Right renal cortex interstitium (tissue), 3 donors: ENCODE measurements around the gene PTGER2. TPM values are rescaled to one million over a fixed set of nuclear protein-coding genes. Genes with fewer than 3 reads are reported as not detected.

Experiments
- DNase-seq, 3 donors: peaks; one replicate each; pipeline ENCODE4 v3.0.0-alpha.2; 2013; ENCODE audit warnings: low read depth in 3 of 3, low spot score in 2 of 3
- polyA plus RNA-seq, 3 donors: library from polyadenylated mRNA; unstranded; fragments of 120-200 nt; gene quantifications; one replicate each; pipeline ENCODE4 v1.2.1, GENCODE V29; 2013; ENCODE audit not compliant: insufficient read length in 3 of 3

PTGER2 gene, protein sequence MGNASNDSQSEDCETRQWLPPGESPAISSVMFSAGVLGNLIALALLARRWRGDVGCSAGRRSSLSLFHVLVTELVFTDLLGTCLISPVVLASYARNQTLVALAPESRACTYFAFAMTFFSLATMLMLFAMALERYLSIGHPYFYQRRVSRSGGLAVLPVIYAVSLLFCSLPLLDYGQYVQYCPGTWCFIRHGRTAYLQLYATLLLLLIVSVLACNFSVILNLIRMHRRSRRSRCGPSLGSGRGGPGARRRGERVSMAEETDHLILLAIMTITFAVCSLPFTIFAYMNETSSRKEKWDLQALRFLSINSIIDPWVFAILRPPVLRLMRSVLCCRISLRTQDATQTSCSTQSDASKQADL
- 1 to 10 TPM; 5.4 to 6.8 (median 6.8) TPM for polyA plus RNA-seq

DNA sequence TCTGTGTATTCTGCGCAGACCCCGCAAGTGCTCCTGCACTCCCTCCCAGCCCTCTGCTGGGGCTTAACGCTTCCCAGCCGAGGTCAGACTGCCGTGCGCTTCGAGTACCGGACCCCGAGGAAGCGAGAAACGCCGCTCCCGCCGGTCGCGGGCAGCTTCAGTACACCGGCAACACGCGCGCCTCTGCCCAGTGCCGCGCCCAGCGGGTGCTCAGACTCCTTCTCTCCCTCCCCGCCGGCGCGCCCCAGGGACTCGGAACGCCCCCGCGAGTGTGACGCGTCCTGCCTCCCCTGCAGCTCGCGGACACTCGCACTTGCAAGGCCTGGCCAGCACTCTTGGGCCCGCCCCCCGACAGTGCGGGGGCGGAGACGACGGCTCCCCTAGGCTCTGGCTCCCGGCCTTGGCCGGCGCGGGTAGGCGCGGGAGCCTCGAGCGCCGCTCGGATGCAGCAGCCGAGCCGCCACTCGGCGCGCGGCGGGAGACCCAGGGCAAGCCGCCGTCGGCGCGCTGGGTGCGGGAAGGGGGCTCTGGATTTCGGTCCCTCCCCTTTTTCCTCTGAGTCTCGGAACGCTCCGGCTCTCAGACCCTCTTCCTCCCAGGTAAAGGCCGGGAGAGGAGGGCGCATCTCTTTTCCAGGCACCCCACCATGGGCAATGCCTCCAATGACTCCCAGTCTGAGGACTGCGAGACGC is at the start of gene PTGER2:
Gene PTGER2 (plus strand): TSS at position 410 of the 692 bp plus-strand sequence. CDS start 237 bp downstream, at position 647.
- peak in 2 of 3 donors; percentile 72 to 74 for DNase-seq

DNA sequence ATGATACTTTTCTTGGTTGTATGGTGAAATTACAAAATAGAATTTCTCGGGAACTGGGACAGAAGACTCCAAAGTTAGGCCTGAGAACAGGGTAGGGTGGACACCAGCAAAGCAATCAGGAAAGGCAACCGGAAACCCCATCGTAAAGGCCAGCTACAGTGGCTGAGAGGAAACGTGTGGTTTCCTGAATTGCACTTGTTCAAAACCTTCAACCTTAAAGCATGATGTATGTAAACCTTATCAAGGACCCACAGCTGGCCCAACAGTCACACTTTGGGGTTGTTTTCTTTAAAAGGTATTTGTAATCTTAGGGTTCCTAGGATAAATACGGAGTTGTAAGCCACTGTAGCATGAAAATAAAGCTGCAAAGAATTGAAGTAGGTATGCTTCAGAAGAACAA is 48.9 kb upstream of the PTGER2 start:
- no peak for DNase-seq

DNA sequence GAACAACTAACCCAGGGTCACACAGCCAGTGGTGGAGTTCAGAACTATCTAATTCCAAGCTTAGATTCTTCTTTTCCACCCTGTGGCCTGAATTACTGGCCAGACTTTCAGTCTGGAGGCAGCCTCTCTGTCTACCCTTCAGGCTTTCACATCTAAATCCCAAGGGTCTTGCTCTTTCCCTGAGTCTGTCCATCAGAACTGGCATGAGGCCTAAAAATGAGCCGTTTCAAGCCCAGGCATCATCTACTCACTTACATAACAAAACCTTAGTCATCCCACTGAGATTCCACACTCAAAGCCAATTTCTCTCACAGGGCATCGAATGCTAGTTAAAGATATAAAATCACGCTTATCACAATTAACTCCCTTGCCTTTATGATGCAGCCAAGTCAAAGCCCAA is 47.9 kb upstream of the PTGER2 start:
- DNase-seq: no peak

DNA sequence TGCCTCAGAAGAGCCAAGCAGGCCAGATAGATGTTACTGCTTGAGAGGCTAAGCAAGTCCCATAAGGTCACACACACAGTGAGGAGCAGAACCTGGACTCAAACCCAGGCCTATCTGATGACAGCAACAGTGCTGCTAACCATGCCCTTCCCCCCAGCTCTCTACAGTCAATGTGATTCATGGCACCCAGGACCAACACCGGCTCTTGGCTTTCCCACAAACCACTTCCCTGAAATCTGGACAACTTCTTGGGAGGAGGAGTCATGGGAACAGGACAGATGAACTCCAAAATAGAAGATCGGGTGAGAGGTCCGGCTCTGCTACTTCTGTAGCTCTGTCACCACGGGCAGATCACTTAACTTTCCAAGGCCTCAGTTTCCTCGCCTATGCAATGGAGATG is 47.3 kb upstream of the PTGER2 start:
- no peak for DNase-seq

DNA sequence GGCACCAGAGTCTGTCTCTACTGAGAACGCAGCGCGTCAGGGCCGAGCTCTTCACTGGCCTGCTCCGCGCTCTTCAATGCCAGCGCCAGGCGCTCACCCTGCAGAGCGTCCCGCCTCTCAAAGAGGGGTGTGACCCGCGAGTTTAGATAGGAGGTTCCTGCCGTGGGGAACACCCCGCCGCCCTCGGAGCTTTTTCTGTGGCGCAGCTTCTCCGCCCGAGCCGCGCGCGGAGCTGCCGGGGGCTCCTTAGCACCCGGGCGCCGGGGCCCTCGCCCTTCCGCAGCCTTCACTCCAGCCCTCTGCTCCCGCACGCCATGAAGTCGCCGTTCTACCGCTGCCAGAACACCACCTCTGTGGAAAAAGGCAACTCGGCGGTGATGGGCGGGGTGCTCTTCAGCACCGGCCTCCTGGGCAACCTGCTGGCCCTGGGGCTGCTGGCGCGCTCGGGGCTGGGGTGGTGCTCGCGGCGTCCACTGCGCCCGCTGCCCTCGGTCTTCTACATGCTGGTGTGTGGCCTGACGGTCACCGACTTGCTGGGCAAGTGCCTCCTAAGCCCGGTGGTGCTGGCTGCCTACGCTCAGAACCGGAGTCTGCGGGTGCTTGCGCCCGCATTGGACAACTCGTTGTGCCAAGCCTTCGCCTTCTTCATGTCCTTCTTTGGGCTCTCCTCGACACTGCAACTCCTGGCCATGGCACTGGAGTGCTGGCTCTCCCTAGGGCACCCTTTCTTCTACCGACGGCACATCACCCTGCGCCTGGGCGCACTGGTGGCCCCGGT is 46.4 kb upstream of the PTGER2 start, which contains the start of gene PTGDR:
Gene PTGDR (plus strand): TSS at position 198 of the 778 bp plus-strand sequence. CDS start 117 bp downstream, at position 315.
- DNase-seq: no peak

DNA sequence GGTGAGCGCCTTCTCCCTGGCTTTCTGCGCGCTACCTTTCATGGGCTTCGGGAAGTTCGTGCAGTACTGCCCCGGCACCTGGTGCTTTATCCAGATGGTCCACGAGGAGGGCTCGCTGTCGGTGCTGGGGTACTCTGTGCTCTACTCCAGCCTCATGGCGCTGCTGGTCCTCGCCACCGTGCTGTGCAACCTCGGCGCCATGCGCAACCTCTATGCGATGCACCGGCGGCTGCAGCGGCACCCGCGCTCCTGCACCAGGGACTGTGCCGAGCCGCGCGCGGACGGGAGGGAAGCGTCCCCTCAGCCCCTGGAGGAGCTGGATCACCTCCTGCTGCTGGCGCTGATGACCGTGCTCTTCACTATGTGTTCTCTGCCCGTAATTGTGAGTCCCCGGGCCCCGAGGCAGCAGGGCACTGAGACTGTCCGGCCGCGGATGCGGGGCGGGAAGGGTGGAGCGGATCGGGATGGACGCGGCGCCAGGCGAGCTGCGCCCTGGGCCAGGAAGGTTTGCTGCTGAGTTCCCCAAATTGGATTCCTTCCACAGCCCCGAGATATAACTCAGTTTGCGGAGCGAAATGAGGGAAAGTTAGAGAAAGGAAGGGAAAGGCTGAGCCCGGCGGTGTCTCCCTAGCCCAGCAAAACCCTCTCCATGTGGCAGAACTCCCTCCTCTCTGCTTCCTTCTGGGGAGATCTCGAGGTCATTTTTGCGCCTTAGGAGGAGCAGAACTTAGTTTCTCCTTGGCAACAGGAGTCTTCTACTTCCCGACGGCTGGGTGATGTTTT is 45.6 kb upstream of the PTGER2 start:
- DNase-seq: no peak

DNA sequence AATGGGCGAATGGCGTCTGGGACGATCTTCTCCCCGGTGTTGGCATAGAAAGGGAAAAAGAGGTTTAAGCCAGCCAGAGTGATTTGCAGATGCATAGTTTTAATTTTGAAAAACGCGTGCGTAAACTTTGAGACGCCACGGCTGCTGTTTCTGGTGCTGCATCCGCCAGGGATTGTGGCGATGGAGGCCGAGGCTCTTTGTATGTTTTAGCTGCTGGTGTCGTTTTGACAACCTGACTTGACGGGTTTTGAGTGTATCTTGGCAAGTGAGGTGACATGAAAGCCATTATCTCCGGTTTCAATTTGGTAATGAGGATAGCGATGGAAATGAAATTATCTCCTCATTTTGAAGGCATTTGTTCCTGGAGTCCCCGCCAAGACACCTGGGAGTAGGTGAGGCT is 45.0 kb upstream of the PTGER2 start:
- no peak for DNase-seq

DNA sequence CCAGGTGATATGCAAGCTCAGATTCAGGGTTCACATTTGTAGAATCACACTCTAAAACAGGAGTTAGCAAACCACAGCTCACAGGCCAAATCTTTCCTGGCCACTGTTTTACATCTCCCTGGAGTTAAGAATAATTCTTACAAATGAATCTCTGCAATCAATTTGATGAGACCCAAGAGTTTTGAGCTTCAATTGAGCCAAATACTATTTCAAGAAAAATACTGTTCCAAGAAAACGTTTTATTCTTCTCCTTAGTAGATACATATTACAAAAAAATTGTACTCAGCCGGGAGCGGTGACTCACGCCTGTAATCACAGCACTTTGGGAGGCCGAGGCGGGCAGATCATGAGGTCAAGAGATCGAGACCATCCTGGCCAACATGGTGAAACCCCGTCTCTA is 44.1 kb upstream of the PTGER2 start:
- no peak for DNase-seq

DNA sequence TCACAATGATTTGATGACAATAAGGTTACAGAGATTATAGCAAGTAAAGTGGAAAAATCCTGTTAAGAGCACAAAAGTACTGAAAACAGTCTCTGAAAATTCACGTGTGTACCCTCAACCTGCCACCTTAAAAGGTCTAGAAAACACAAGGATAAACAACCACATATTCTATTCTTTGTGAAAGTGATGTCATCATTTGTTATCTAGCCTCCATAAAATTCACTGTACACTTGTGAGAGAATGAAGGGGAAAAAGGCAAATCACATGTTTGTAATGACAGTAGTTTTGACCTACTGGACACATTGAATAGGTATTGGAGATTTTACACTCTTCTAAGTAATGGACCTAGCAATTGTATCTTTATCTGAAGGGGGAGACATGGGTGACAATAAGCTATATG is 42.6 kb upstream of the PTGER2 start:
- no peak for DNase-seq

DNA sequence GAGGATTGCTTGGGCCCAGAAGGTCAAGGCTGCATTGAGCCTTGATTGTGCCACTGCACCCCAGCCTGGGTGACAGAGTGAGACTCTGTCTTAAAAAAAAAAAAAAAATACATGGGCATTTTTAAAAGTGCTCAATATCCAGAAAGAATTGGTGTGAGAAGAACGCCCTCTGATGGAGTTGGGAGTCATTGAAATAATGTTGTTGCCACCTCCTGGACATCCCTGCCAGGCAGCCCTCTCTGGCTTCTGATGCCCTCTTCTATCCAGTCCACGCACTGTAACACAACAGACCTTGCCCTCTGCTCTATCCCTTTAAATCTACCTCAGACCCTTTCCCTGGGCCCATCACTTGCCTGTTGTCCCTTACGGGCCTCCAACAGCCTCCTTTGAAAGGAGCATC is 41.7 kb upstream of the PTGER2 start:
- DNase-seq: no peak

DNA sequence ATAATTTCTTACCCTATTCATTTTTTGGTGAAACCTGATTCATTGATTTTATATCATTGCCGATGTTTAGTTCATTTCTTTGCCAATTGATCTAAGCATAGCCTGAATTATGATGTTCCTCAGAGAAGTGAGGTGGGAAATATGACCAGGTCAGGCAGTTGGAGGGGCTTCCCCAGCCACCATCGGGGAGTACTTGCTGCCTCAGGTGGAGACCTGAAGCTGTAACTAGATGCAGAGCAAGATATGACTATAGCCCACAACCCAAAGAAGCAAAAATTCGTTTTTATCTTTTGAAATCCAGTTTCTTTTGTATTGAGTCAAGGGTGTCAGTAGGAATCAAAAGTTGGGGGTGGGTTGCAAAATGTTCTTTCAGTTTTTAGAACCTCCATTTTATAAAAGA is 38.7 kb upstream of the PTGER2 start:
- no peak for DNase-seq

DNA sequence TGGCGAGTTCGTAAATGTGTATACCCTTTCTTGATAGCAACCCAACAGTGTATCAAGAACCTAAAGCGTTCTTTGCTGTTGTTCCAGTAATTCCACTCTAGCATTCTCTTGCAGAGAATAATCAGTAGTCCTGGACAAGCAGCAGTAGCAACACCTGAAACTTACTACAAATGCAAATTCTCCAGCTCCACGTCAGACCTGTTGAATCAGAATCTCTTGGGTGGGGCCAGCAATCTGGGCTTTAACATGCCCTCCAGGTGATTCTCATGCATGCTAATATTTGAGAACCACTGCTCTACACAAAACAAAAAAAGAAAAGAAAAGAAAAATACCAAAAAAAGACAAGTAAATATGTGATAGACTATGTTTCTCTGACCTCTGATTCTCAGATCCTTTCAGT is 36.6 kb upstream of the PTGER2 start:
- DNase-seq: no peak

DNA sequence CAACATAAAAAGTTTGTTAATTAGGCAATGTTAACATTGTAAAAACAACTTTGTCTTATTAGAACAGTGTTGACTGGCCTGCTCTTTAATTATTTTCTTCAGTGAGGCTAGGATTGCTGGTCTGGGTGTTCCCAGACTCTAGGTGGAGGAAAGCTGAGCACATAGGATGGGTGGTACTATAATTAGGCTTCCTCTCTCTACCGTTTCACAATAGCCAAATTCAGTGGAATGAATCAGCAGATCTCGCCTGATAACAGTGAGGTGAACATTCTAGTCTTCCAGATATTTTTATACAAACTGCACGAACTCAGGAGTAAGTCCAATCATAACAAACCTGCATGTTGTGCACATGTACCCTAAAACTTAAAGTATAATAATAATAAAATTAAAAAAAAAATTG is 34.7 kb upstream of the PTGER2 start:
- DNase-seq: no peak

DNA sequence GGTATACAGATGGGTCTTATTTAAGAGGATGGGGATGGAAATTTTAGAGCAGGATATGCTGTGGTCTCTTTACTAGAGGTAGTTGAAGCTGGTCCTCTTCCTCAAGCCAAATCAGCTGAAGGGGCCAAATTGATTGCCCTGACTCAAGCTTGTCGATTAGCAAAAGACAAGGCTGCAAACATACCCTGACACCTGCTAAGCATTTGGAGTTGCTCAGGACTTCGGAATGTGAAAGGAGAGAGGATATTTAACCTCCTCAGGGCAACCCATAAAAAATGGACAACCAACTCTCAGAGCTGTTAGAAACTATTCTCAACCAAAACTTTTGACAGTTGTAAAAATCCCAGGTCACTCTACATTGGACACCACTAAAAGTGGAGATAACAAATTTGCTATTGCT is 31.0 kb upstream of the PTGER2 start:
- DNase-seq: no peak

DNA sequence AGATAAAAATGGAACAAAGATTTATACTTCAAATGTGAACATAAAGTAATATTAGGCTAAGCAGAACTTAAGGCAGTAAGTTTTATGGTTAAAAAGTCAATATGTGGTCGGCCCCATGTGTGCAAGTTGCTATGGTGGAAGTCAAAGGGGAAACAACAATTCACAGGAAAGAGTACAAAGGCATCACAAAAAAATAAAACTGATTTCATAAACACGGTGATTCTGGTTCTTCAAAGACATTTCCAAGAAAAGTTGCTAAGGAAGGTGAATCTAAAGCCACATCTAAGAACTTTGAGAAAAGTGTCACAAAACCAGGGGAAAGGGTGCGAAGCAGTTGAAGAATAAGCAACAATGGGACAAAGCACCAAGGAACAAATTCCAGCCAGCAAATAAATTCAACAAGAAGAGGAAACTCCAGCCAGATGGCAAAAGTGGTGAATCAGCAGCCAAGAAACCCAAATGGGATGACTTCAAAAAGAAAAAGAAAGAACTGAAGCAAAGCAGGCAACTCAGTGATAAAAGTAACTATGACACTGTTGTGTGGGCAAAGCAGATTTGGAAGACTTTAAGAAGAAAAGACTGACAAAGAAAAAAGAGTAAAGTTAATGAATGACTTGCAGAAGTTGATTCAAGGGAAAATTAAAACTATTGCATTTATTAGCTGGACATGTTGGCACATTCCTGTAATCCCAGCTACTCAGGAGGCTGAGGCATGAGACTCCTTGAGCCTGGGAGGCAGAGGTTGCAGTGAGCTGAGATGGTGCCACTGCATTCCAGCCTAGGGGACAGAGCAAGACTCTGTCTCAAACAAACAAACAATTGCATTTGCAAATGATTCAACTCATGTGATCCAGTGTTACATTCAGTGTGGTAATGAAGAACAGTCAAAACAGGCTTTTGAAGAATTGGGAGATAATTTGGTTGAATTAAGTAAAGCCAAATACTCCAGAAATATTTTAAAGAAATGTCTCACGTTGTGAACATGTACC is 27.2 kb upstream of the PTGER2 start:
- no peak for DNase-seq

DNA sequence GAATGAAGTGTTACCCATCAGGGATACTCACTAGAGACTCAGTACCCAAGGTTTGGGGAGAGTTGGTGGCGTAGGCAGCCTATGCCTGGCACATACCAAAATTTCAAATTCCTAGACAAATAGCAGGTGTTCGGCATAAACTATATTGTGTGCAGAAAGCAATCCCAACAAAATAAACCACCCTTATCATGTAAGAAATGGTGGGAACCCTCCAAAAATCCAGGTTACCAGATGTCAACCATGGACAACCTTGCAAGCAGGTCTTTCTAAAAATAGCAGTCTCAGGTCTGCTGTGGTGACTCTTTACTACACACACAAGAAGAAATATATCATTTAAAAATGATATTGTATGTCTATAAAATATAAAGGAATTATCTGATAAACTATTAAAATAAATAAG is 17.7 kb upstream of the PTGER2 start:
- no peak for DNase-seq

DNA sequence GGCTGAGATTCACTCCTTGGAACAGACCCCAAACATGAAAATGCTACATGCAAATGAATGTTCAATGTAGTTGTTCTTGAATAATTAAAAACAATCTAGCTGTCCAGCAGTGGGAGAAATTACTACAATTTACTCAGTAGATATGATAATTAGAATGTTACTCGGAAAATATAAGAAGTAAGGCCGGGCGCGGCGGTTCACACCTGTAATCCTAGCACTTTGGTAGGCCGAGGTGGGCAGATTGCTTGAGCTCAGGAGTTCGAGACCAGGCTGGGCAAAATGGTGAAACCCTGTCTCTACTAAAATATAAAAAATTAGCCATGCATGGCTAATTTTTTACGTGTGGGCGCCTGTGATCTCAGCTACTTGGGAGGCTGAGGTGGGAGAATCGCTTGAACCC is 15.3 kb upstream of the PTGER2 start:
- no peak for DNase-seq

DNA sequence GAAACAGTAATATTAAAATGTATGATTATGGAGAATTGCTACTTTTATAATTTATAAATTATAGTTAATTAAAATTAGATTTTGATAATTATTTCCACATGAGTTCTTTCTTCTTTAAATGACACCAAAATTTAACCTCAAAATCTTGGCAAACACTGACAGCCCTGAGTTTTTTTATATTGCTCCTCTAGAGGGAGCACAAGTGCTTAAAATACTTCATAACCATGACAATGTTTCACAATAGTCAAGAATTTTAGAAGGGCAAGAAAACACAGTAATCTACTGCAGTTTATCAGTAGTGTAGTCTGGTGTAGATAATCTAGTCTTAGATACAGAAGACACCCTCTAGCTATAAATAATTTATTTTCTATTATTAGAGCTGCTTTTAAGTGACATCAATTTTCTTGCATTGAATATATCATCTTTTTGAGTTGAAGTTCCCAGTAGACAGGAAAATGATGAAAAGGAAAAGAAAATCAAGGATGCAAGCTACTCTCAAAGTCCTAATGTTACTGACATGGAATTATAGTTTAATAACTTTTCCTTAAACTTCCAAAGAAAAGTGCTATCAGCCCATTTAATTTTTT is 14.3 kb upstream of the PTGER2 start:
- DNase-seq: peak in 1 of 3 donors; percentile 26

DNA sequence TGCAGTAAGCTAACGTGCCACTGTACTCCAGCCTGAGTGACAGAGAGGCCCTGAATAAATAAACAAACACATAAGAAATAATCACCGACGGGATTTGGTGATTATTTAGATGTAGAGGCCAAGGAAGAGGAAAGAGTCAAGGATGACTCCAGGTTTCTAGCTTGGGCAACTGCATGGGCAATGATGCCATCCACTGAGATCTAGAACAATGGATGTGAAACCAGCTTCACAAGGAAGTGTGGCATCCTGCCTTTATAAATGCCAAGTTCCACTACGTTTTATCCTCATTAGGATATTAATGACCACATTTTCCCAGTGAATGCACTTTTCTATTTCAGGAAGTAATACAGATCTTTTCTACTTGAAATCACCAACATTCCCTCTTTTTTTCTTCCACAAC is 10.9 kb upstream of the PTGER2 start:
- no peak for DNase-seq
